Heart left ventricle (tissue), 13 donors: Measurements from ENCODE around the gene KLHL29.
"Not testable (repeated sequence)": the region's sequence is repeated elsewhere in the genome, so short reads cannot be mapped to it uniquely, and the experiment has no call there.

Experiments used
- CTCF ChIP-seq, 12 donors: fragments of 200-600 bp; sonication (generic) in 4 of 12; IDR thresholded peaks; one replicate each; pipeline versions ENCODE4 v1.5.0 to v1.8.0; 2018 to 2022; ENCODE audit warnings: antibody characterized with exemption in 12 of 12, mild to moderate bottlenecking in 5 of 12
- POLR2A ChIP-seq, 2 donors: fragments of 450-650 bp; IDR thresholded peaks; one replicate each; pipeline ENCODE4 v1.6.1; 2017; ENCODE audit warnings: antibody characterized with exemption in 2 of 2, mild to moderate bottlenecking in 2 of 2, moderate library complexity in 2 of 2
- donor health status: ischemic (EF 13 %, LVEDD 7.1; RV severe dilation, severe dysfunction).
- donor health status: DM: no; HTN: yes; CAD: no.
- donor health status: DM: no; HTN: no; CAD: no.
- donor health status: ischemic (EF 25% LVEDD 6.9; RV normal size, moderate dysfunction).
- donor health status: ischemic (EF 25% LVEDD 5.7; RV mildly dilated, moderate dysfunction).
- donor health status: ischemic (EF 35%, LVEDD 5.7; RV mildly dilated, moderate dysfunction).
- donor health status: nonischemic (EF 11% LVEDD 7.7; RV severe dilation, severe dysfunction).
- donor health status: DM: yes; HTN: yes; CAD: no.
- donor health status: PGD.
- donor health status: ischemic (EF 29% LVEDD 5.4; RV normal size, mild dysfunction).
- donor health status: nonischemic (EF 23%, LVEDD 6.1; RV moderate dilation, normal function).

- not testable (repeated sequence) for TF ChIP-seq CTCF, POLR2A (IDR thresholded peaks at IDR 0.05)
Measured at GRCh38 chr2:23736783-23737182, 351.8 kb downstream of the KLHL29 start.
